NT2/D1 (cell line): Measurements from ENCODE around the gene LRRC32.

ENCODE experiments used
- SUZ12 ChIP-seq: IDR thresholded peaks from 2 replicates; pipeline ENCODE4 v1.6.1; 2011; ENCODE audit not compliant: insufficient read length, insufficient read depth; ENCODE audit errors: extremely low read depth
- YY1 ChIP-seq: IDR thresholded peaks from 2 replicates; pipeline ENCODE4 v1.6.1; 2011; ENCODE audit not compliant: insufficient read length, insufficient read depth
- ZNF274 ChIP-seq: IDR thresholded peaks from 2 replicates; pipeline ENCODE4 v1.6.1; 2011; ENCODE audit warnings: mild to moderate bottlenecking, low read depth, low read length

GRCh38 chr11:76642341-76642740 is 28.2 kb downstream of the LRRC32 start:
- TF ChIP-seq ZNF274 (no peak), SUZ12 (no peak), YY1 (no peak)
